NCI-H1417 (cell line): Measurements from ENCODE around the gene TAF6.

Source experiments
- DNase-seq, 3 experiments: peaks; one replicate each; lab custom pipeline; 2025; lab: John Stamatoyannopoulos, UW

Gene TAF6

GRCh38 chr7:100071018-100071723 lies 48.0 kb downstream of the TAF6 start:
- peak in 2 of 3 experiments; percentile 11 to 52 for DNase-seq

DNA sequence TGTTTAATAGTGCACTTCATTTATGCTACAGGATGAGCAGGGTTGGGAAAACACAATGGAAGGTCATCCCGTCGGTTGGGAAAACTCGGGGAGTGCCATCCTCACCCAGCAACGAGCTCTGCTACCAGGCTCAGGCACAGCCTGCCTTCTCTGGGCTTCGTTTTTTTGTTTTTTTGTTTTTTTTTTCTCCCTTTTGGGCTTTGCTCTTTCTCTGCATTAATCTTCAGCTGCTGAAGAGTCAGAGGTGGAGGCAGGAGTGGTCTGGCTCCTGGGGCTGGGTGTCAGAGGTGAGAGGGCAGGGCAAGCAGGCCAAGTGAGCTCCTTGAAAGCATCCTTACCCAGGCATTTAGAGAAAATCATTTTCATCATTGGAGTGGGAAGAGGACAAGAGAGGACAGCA lies 49.2 kb downstream of the TAF6 start:
- DNase-seq: no peak

GRCh38 chr7:100066953-100067352 lies 52.2 kb downstream of the TAF6 start:
- no peak for DNase-seq

DNA sequence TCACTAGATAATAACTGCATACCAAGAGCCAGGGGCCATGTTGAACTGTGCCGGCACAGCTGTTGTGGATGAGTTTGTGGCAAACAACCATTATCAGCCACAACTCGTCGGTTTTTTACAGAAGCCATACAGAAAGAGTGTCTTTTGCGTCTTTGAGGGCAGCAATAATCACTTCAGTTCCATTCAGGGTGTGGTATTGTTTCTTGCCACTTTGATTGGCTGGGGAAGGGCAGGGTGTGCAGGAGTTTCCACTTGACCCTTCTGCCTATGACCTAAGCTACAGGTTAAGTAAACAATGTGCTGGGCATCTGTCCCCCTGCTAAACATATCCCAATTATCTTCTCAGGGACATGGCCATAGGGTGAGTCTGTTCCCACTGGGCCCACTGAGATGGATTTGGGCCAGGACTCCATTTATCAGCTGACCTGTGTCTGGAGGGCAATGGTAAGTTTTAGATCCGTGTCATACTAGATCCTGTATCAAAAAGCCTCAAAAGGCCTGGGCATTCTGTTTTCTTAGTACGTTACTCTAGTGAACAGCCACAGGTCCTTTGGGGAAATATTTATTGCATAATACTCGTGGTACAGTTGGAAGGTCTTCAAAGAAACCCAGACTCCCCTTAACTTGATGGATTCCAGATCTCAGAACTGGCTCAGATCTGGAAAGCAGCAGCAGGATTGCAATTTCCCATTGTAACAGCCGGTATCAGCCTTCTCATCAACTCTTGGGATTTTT lies 53.5 kb downstream of the TAF6 start:
- peak in 1 of 3 experiments; percentile 17 for DNase-seq

DNA sequence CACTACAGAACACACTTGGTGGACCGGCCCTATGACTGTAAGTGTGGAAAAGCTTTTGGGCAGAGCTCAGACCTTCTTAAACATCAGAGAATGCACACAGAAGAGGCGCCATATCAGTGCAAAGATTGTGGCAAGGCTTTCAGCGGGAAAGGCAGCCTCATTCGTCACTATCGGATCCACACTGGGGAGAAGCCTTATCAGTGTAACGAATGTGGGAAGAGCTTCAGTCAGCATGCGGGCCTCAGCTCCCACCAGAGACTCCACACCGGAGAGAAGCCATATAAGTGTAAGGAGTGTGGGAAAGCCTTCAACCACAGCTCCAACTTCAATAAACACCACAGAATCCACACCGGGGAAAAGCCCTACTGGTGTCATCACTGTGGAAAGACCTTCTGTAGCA lies 55.0 kb downstream of the TAF6 start:
- no peak for DNase-seq

DNA sequence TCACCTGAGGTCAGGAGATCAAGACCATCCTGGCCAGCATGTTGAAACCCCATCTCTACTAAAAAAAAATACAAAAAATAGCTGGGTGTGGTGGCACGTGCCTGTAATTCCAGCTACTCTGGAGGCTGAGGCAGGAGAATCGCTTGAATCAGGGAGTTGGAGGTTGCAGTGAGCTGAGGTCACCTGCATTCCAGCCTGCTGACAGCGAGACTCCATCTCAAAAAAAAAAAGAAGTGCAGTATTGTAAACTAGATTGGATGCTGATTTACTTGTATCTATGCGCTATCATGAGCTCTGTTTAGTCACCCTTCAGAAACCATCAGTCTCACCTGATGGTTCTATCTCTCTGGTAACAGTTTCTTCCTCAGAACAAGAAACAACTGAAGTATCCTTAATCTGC lies 55.8 kb downstream of the TAF6 start:
- no peak for DNase-seq

DNA sequence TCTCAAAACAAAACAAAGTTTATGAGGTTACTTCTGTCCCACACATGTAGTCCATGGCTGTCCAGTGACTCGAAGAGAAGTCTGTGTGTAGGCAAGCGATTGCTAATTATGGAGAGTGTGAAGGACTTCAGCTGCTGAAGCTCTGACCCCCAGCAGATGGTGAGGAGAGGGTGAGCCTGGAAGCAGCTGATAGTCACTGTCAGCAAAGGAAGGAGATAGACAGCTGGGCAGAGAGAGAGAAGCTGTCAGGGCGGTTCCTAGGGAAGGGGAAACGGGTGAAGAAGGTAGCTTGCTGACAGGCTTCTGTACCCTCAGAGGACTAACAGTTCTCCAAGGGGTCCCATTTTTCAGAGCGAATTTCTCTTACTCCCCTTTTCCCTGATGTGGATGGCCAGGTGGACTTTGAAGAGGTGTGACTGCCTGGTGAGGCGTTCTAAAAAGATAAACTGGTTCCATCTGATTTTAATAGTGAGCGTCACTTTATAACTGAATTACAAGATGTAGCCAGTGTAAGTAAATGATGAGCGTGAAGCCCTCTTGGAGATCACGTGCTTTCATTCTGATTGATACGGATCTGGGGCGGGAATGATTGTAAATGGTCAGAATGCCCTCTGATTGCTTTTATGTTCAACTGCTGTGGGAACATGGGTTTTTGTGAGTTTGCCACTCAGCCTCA lies 57.5 kb downstream of the TAF6 start:
- DNase-seq: no peak

- DNase-seq: no peak
These were observed 59.9 kb downstream of the TAF6 start for GRCh38 chr7:100059251-100059739.
